ENCODE results near the gene DAB2IP.

GRCh38 chr9:121633736-121634135 is 17.7 kb upstream of the DAB2IP start:
- TF ChIP-seq, protein P1, sequence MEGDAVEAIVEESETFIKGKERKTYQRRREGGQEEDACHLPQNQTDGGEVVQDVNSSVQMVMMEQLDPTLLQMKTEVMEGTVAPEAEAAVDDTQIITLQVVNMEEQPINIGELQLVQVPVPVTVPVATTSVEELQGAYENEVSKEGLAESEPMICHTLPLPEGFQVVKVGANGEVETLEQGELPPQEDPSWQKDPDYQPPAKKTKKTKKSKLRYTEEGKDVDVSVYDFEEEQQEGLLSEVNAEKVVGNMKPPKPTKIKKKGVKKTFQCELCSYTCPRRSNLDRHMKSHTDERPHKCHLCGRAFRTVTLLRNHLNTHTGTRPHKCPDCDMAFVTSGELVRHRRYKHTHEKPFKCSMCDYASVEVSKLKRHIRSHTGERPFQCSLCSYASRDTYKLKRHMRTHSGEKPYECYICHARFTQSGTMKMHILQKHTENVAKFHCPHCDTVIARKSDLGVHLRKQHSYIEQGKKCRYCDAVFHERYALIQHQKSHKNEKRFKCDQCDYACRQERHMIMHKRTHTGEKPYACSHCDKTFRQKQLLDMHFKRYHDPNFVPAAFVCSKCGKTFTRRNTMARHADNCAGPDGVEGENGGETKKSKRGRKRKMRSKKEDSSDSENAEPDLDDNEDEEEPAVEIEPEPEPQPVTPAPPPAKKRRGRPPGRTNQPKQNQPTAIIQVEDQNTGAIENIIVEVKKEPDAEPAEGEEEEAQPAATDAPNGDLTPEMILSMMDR (conservative IDR thresholded peaks at IDR 0.05 in 1 of 2, IDR thresholded peaks at IDR 0.05 in 1 of 2; ENCODE audit: low read depth in 1 of 2, low read length in 2 of 2) = no peak
- TF ChIP-seq EZH2 (IDR thresholded peaks at IDR 0.05; ENCODE audit: low read length, missing control alignments) = no peak
